Prostate gland (tissue), 2 donors: ENCODE results near the gene R3HDML. TPM values are rescaled to one million over a fixed set of nuclear protein-coding genes. Genes with fewer than 3 reads are reported as not detected.

Experiments
- DNase-seq: peaks from one replicate; pipeline ENCODE4 v3.0.0-alpha.2; 2019; ENCODE audit warnings: low spot score
- H3K27ac ChIP-seq, 2 donors: fragments of 200-600 bp; sonication (generic); 2 replicates each; pipeline ENCODE4 v1.5.1; 2017 to 2019
- H3K27me3 ChIP-seq: fragments of 200-600 bp; sonication (generic); replicated peaks from 2 replicates; pipeline ENCODE4 v1.5.1; 2019; ENCODE audit not compliant: insufficient read depth
- H3K36me3 ChIP-seq, 2 donors: fragments of 200-600 bp; sonication (generic); 1 replicate in 1 of 2; 2 replicates in 1 of 2; pipeline versions ENCODE4 v1.5.1 to v1.8.1; 2017 to 2019
- H3K4me1 ChIP-seq: fragments of 200-600 bp; sonication (generic); replicated peaks from 2 replicates; pipeline ENCODE4 v1.5.1; 2019
- H3K4me3 ChIP-seq, 2 donors: fragments of 200-600 bp; sonication (generic); 2 replicates each; pipeline ENCODE4 v1.5.1; 2017 to 2019
- H3K9me3 ChIP-seq: fragments of 200-600 bp; sonication (generic); 2 replicates; pipeline ENCODE4 v1.5.1; 2017
- POLR2A ChIP-seq: fragments of 450-650 bp; IDR thresholded peaks from one replicate; pipeline ENCODE4 v1.6.1; 2016; ENCODE audit warnings: antibody characterized with exemption, mild to moderate bottlenecking
- POLR2AphosphoS5 ChIP-seq: sonication (generic); formaldehyde crosslinking; IDR thresholded peaks from one replicate; pipeline ENCODE4 v1.6.1; 2017; ENCODE audit warnings: antibody characterized with exemption
- WGBS: methylation state at CpG from one replicate; pipeline ENCODE4 v1.1.5; 2018; 5-methylcytosine and 5-hydroxymethylcytosine counted together
- intact Hi-C: fragments of 100-400 bp; cut with DNase I; formaldehyde crosslinking; loops from one replicate; pipeline ENCODE4 v1.14.2; 2022
- total RNA-seq, 2 donors: library from RNA; depleted of rRNA; stranded (reverse); fragments of >200 nt; gene quantifications; one replicate each; pipeline ENCODE4 v1.1.0, GENCODE V29; 2016
- TF ChIP-seq, protein P1 (sequence below), 4 experiments: fragments of 200-600 bp in 2 of 4; fragments of 450-650 bp in 2 of 4; sonication (generic) in 2 of 4; IDR thresholded peaks; 1 replicate in 3 of 4; 2 replicates in 1 of 4; pipeline ENCODE4 v1.5.1; 2016 to 2019; ENCODE audit warnings: antibody characterized with exemption in 4 of 4, mild to moderate bottlenecking in 2 of 4, moderate library complexity in 2 of 4

Gene R3HDML
- total RNA-seq, 2 donors from 2014 or later, result 0.91 TPM; not detected in 1

GRCh38 chr20:44358776-44359175 lies 21.9 kb downstream of the R3HDML start:
- no peak for TF ChIP-seq POLR2AphosphoS5
- TF ChIP-seq, protein P1, sequence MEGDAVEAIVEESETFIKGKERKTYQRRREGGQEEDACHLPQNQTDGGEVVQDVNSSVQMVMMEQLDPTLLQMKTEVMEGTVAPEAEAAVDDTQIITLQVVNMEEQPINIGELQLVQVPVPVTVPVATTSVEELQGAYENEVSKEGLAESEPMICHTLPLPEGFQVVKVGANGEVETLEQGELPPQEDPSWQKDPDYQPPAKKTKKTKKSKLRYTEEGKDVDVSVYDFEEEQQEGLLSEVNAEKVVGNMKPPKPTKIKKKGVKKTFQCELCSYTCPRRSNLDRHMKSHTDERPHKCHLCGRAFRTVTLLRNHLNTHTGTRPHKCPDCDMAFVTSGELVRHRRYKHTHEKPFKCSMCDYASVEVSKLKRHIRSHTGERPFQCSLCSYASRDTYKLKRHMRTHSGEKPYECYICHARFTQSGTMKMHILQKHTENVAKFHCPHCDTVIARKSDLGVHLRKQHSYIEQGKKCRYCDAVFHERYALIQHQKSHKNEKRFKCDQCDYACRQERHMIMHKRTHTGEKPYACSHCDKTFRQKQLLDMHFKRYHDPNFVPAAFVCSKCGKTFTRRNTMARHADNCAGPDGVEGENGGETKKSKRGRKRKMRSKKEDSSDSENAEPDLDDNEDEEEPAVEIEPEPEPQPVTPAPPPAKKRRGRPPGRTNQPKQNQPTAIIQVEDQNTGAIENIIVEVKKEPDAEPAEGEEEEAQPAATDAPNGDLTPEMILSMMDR (IDR thresholded peaks at IDR 0.05), result no peak
- TF ChIP-seq POLR2A, result no peak
- H3K9me3 ChIP-seq, result no peaks in the 10 kb centered on the region
- intact Hi-C loops, result no loop called here
- no peak overlapping the region for H3K4me3 ChIP-seq
- H3K27ac ChIP-seq, result no peak overlapping the region
- 79% methylated on average over 8 of the region's 8 CpGs for WGBS
- H3K36me3 ChIP-seq, result no peaks in the 10 kb centered on the region
- peaks cover 3% of the 10 kb centered on the region for H3K27me3 ChIP-seq
- no peaks in the 10 kb centered on the region for H3K4me1 ChIP-seq
- DNase-seq, result no peak

- TF ChIP-seq POLR2A (no peak), POLR2AphosphoS5 (no peak)
- TF ChIP-seq, protein P1 (IDR thresholded peaks at IDR 0.05), result no peak
- no peak overlapping the region for H3K27ac ChIP-seq
- H3K9me3 ChIP-seq, result no peaks in the 10 kb centered on the region
- H3K4me1 ChIP-seq, result no peaks in the 10 kb centered on the region
- intact Hi-C loops, result no loop called here
- H3K36me3 ChIP-seq, result no peaks in the 10 kb centered on the region
- no peak overlapping the region for H3K4me3 ChIP-seq
- no peak for DNase-seq
- peaks cover 3% of the 10 kb centered on the region for H3K27me3 ChIP-seq
These were observed 23.4 kb downstream of the R3HDML start for GRCh38 chr20:44360221-44360620.

DNA sequence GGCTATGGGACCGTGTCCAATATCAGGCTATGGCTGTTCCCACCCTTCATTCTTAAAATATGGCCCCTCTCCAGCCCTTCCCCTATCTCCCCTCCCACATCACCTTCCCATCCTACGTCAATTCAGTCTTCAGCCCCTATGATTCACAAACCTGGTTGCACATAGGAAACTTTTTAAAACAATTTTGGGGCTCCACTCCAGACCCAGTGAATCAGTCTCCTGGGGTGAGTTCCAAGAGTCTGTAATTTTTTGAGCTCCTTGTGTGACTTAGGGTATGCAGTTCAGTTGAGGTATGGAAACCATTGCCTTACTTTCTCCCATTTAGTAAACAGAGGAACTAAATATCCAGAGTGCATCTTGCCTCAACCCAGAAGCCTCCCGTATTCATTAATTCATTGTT lies 24.2 kb downstream of the R3HDML start:
- no peak overlapping the region for H3K4me3 ChIP-seq
- no peaks in the 10 kb centered on the region for H3K27me3 ChIP-seq
- H3K9me3 ChIP-seq, result no peaks in the 10 kb centered on the region
- WGBS, result 82% methylated on average over 3 of the region's 3 CpGs
- no peak overlapping the region for H3K27ac ChIP-seq
- DNase-seq, result no peak
- TF ChIP-seq POLR2A, result no peak
- TF ChIP-seq, protein P1 (IDR thresholded peaks at IDR 0.05), result no peak
- no peaks in the 10 kb centered on the region for H3K36me3 ChIP-seq
- no peaks in the 10 kb centered on the region for H3K4me1 ChIP-seq
- intact Hi-C loops, result no loop called here

- TF ChIP-seq POLR2AphosphoS5 (no peak), POLR2A (no peak)
- TF ChIP-seq, protein P1 (IDR thresholded peaks at IDR 0.05), result no peak
- intact Hi-C loops, result no loop called here
- H3K4me1 ChIP-seq, result no peaks in the 10 kb centered on the region
These were observed 25.7 kb downstream of the R3HDML start for GRCh38 chr20:44362466-44362940.

GRCh38 chr20:44364068-44364467 lies 27.2 kb downstream of the R3HDML start:
- TF ChIP-seq, protein P1 (IDR thresholded peaks at IDR 0.05), result no peak
- TF ChIP-seq POLR2AphosphoS5 (no peak), POLR2A (no peak)
- H3K4me3 ChIP-seq, result no peak overlapping the region
- H3K27me3 ChIP-seq, result no peaks in the 10 kb centered on the region
- 87% methylated on average over 4 of the region's 4 CpGs for WGBS
- no peaks in the 10 kb centered on the region for H3K9me3 ChIP-seq
- H3K27ac ChIP-seq, result no peak overlapping the region
- no peak for DNase-seq
- H3K36me3 ChIP-seq, result no peaks in the 10 kb centered on the region
- intact Hi-C loops, result no loop called here
- no peaks in the 10 kb centered on the region for H3K4me1 ChIP-seq

More at GRCh38 chr20:44362466-44362940, 25.7 kb downstream of the R3HDML start:
- H3K27me3 ChIP-seq, result no peaks in the 10 kb centered on the region
- no peak for DNase-seq
- H3K27ac ChIP-seq, result no peak overlapping the region
- H3K4me3 ChIP-seq, result no peak overlapping the region
- WGBS, result 61% methylated on average over 4 of the region's 4 CpGs
- no peaks in the 10 kb centered on the region for H3K36me3 ChIP-seq
- no peaks in the 10 kb centered on the region for H3K9me3 ChIP-seq
